K562 (cell line): Measurements from ENCODE around the gene TALDO1. TPM values are rescaled to one million over a fixed set of nuclear protein-coding genes. Genes with fewer than 3 reads are reported as not detected.

Experiments used
- ATAC-seq: fragments of 200-7000 bp; cut with Tn5 transposase; 3 replicates; pipeline ENCODE4 v1.9.1; 2020; ENCODE audit warnings: moderate library complexity
- BruUV-seq: library from RNA; stranded (reverse); fragments of 400-500 nt; replicated peaks from 2 replicates; lab custom pipeline; 2021; lab: Mats Ljungman, UMichigan
- CTCF ChIA-PET: fragments of 300-600 bp; formaldehyde crosslinking; extraction: SDS; loops from one replicate; lab custom pipeline; 2021; ENCODE audit warnings: low intra/inter-chr PET ratio; lab: Yijun Ruan, JAX
- POLR2A ChIA-PET: fragments of 300-600, 350-650 bp; sonication (Branson Sonifier 250); formaldehyde crosslinking; extraction: SDS; loops from one replicate; lab custom pipeline; 2021; ENCODE audit warnings: antibody characterized with exemption, inconsistent platforms; lab: Yijun Ruan, JAX
- DNase-seq, 4 experiments: peaks; one replicate each; pipeline versions ENCODE4 v3.0.0 to v3.0.0-alpha.2; 2011 to 2018; ENCODE audit warnings: low spot score in 3 of 4, mixed read lengths in 3 of 4; ENCODE audit errors: extremely low read depth in 1 of 4
- FAIRE-seq: peaks from 2 replicates; lab custom pipeline; 2011; peaks lifted over from hg19 to GRCh38; lab: Jason Lieb, UNC
- H2AFZ ChIP-seq: 2 replicates; pipeline ENCODE4 v1.6.0; 2011; ENCODE audit warnings: low read depth, low read length, control low read depth, inconsistent platforms
- H3K27ac ChIP-seq: fragments of 200-600 bp; 3 replicates; pipeline ENCODE4 v1.8.0; 2011; ENCODE audit warnings: low read depth, mild to moderate bottlenecking, control low read depth, inconsistent platforms, low read length, moderate library complexity, mixed read lengths; ENCODE audit errors: extremely low read depth
- H3K27me3 ChIP-seq, 2 experiments: fragments of 300-600 bp in 1 of 2; 2 replicates in 1 of 2; 3 replicates in 1 of 2; pipeline versions ENCODE4 v1.6.0 to v1.8.0; 2011; ENCODE audit warnings: inconsistent platforms in 2 of 2, low read length in 2 of 2, mild to moderate bottlenecking in 1 of 2, mixed read lengths in 1 of 2, moderate library complexity in 1 of 2; ENCODE audit not compliant: control insufficient read depth in 2 of 2, insufficient read depth in 2 of 2
- H3K36me3 ChIP-seq: fragments of 300-600 bp; 3 replicates; pipeline ENCODE4 v1.8.0; 2011; ENCODE audit warnings: mild to moderate bottlenecking, low read length, inconsistent platforms; ENCODE audit not compliant: control insufficient read depth, insufficient read depth
- H3K4me1 ChIP-seq, 2 experiments: fragments of 200-600 bp in 1 of 2; replicated peaks in 1 of 2; 2 replicates in 1 of 2; 3 replicates in 1 of 2; pipeline versions ENCODE4 v1.5.1 to v1.8.0; 2011; ENCODE audit warnings: inconsistent platforms in 2 of 2, low read length in 2 of 2, mild to moderate bottlenecking in 1 of 2, mixed read lengths in 1 of 2, moderate library complexity in 1 of 2; ENCODE audit not compliant: control insufficient read depth in 2 of 2, insufficient read depth in 2 of 2
- H3K4me2 ChIP-seq: 2 replicates; pipeline ENCODE4 v1.6.1; 2011; ENCODE audit warnings: low read length, control low read depth, inconsistent platforms, mixed read lengths; ENCODE audit not compliant: insufficient read depth
- H3K4me3 ChIP-seq: fragments of 200-600 bp; sonication (generic), shearing (Covaris generic); 2 replicates; pipeline ENCODE4 v1.5.1; 2016; ENCODE audit warnings: control low read depth, inconsistent platforms
- H3K79me2 ChIP-seq: fragments of 200-600 bp; 3 replicates; pipeline ENCODE4 v1.8.0; 2011; ENCODE audit warnings: low read length, inconsistent platforms; ENCODE audit not compliant: control insufficient read depth, insufficient read depth
- H3K9ac ChIP-seq, 2 experiments: 2 replicates each; pipeline versions ENCODE4 v1.6.0 to v1.6.1; 2011; ENCODE audit warnings: low read depth in 2 of 2, low read length in 2 of 2, control low read depth in 1 of 2, inconsistent platforms in 1 of 2, mild to moderate bottlenecking in 1 of 2, mixed read lengths in 1 of 2; ENCODE audit not compliant: insufficient read depth in 1 of 2
- H3K9me1 ChIP-seq: one replicate; pipeline ENCODE4 v1.6.0; 2011; ENCODE audit warnings: inconsistent platforms, mild to moderate bottlenecking, low read length, moderate library complexity; ENCODE audit not compliant: control insufficient read depth, insufficient read depth
- H3K9me3 ChIP-seq: replicated peaks from 2 replicates; pipeline ENCODE4 v1.5.1; 2011; ENCODE audit warnings: low read depth, low read length, inconsistent platforms; ENCODE audit not compliant: control insufficient read depth, insufficient read depth
- H4K20me1 ChIP-seq: replicated peaks from 2 replicates; pipeline ENCODE4 v1.6.1; 2011; ENCODE audit warnings: low read length, inconsistent platforms, mixed read lengths; ENCODE audit not compliant: control insufficient read depth, insufficient read depth
- ARID1B ChIP-seq: fragments of 450-650 bp; IDR thresholded peaks from 2 replicates; pipeline ENCODE4 v1.6.1; 2016; ENCODE audit warnings: antibody characterized with exemption, mild to moderate bottlenecking, inconsistent platforms
- HMBOX1 ChIP-seq: sonication (generic); IDR thresholded peaks from 2 replicates; pipeline ENCODE4 v1.6.1; 2016
- MAFK ChIP-seq: IDR thresholded peaks from 2 replicates; pipeline ENCODE4 v1.6.1; 2011; ENCODE audit warnings: low read length, improper control_type of control experiment
- POLR2AphosphoS2 ChIP-seq: IDR thresholded peaks from 2 replicates; pipeline ENCODE4 v1.6.1; 2012; ENCODE audit warnings: low read length, improper control_type of control experiment
- POLR2H ChIP-seq: IDR thresholded peaks from 2 replicates; pipeline ENCODE4 v1.6.1; 2016; ENCODE audit warnings: missing genetic modification characterization, low read depth, mild to moderate bottlenecking, control low read depth, missing compliant biosample characterization, moderate library complexity
- PRPF4 ChIP-seq: fragments of 200-400 bp; formaldehyde crosslinking; IDR thresholded peaks from one replicate; pipeline ENCODE4 v1.6.1; 2017; ENCODE audit warnings: low read length, low read depth, mild to moderate bottlenecking; ENCODE audit not compliant: insufficient read depth, poor library complexity, severe bottlenecking
- RB1 ChIP-seq: fragments of 450-650 bp; IDR thresholded peaks from 2 replicates; pipeline ENCODE4 v1.6.1; 2017; ENCODE audit warnings: low read depth, mild to moderate bottlenecking
- THRA ChIP-seq: fragments of 450-650 bp; IDR thresholded peaks from 2 replicates; pipeline ENCODE4 v1.6.1; 2017; ENCODE audit warnings: mild to moderate bottlenecking, moderate library complexity
- ZC3H4 ChIP-seq: sonication (generic); formaldehyde crosslinking; IDR thresholded peaks from 2 replicates; pipeline ENCODE4 v1.9.0; 2021; ENCODE audit warnings: missing genetic modification reagents, borderline replicate concordance
- ZNF232 ChIP-seq: sonication (generic); formaldehyde crosslinking; IDR thresholded peaks from 2 replicates; pipeline ENCODE4 v1.8.0; 2022; ENCODE audit warnings: mild to moderate bottlenecking, missing genetic modification reagents
- ZNF277 ChIP-seq: fragments of 250-450 bp; sonication (Bioruptor Pico); IDR thresholded peaks from 2 replicates; pipeline ENCODE4 v1.8.0; 2022; ENCODE audit warnings: inconsistent platforms, mild to moderate bottlenecking, moderate library complexity, borderline replicate concordance
- ZNF639 ChIP-seq, 2 experiments: fragments of 200-800 bp in 1 of 2; sonication (Bioruptor generic) in 1 of 2; sonication (generic) in 1 of 2; formaldehyde crosslinking in 1 of 2; IDR thresholded peaks in 1 of 2; conservative IDR thresholded peaks in 1 of 2; 2 replicates each; pipeline versions ENCODE4 v1.5.0 to v1.6.1; 2016 to 2020; ENCODE audit warnings: missing compliant biosample characterization in 1 of 2, missing genetic modification characterization in 1 of 2, missing genetic modification reagents in 1 of 2
- ZNF76 ChIP-seq: fragments of 250-450 bp; sonication (Bioruptor Pico); IDR thresholded peaks from 2 replicates; pipeline ENCODE4 v1.4.0; 2020; ENCODE audit warnings: mild to moderate bottlenecking, moderate library complexity, borderline replicate concordance
- ZNF764 ChIP-seq: fragments of 250-450 bp; sonication (Bioruptor Pico); IDR thresholded peaks from 2 replicates; pipeline ENCODE4 v1.4.0; 2020; ENCODE audit warnings: low read depth, mild to moderate bottlenecking, moderate library complexity
- WGBS: fragments of 100-300 bp; shearing (Covaris generic); methylation state at CpG from one replicate; pipeline ENCODE4 v1.1.6; 2016; ENCODE audit warnings: low coverage, mixed read lengths; ENCODE audit not compliant: insufficient coverage; ENCODE audit errors: missing lambda C conversion rate; 5-methylcytosine and 5-hydroxymethylcytosine counted together
- in situ Hi-C: fragments of 300-500 bp; cut with MboI; formaldehyde crosslinking; loops from 4 replicates; pipeline ENCODE4 v1.15.0; 2018; ENCODE audit warnings: inconsistent platforms, mixed read lengths
- intact Hi-C: fragments of 100-400 bp; cut with micrococcal nuclease; formaldehyde crosslinking; loops from 2 replicates; pipeline ENCODE4 v1.14.2; 2022
- polyA plus RNA-seq, 8 experiments: library from polyadenylated mRNA; depleted of rRNA in 4 of 8; stranded (reverse) in 5 of 8; unstranded in 3 of 8; fragments of >200 nt; fragmentation: Nextera tagmentation in 2 of 8; fragmentation: Illumina TruSeq in 1 of 8; extraction: Ambion mirVana in 2 of 8; extraction: Trizol in 1 of 8; gene quantifications; 2 replicates each; pipeline versions ENCODE4 v1.2.1 to v1.2.3, GENCODE V29; 2011 to 2014; ENCODE audit warnings: inconsistent platforms in 1 of 8, missing spikeins in 1 of 8
- total RNA-seq, 7 experiments: library from RNA; depleted of rRNA in 6 of 7; stranded (reverse); fragments of >200 nt in 6 of 7; fragmentation: Illumina TruSeq in 2 of 7; extraction: Trizol in 2 of 7; gene quantifications; 2 replicates each; pipeline versions ENCODE4 v1.2.1 to v1.2.3, GENCODE V29; 2011 to 2021; ENCODE audit warnings: low replicate concordance in 1 of 7
- TF ChIP-seq, protein P1 (sequence below): fragments of 450-650 bp; formaldehyde crosslinking; IDR thresholded peaks from 2 replicates; pipeline ENCODE4 v1.4.0; 2020; ENCODE audit warnings: mild to moderate bottlenecking, moderate library complexity

TALDO1 gene
- total and polyA plus RNA-seq, 9 of the 15 experiments (the other 6 are each of a cell fraction or from before 2014, with no cell fraction given): 260 to 541 (median 441) TPM

DNA sequence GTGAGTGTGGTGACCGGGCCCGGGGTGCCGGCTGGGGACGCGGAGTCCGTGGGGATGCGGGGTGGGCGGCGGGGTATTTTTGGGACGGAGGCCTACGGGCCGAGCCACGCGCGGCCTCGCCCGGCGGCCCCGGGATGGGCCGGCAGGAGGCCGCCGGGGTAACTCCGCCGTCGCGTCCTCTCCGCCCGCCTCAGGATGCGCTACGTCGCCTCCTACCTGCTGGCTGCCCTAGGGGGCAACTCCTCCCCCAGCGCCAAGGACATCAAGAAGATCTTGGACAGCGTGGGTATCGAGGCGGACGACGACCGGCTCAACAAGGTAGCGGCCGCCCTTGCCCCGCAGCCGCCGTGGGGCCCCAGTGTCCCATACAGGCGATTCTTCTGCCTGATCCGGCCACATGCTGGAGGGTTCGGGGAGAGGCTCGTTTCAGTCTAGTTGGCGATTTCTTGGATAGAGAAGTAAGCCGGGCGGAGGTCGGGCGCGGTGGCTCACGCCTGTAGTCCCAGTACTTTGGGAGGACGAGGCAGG, 62.8 kb downstream of the TALDO1 start:
- intact Hi-C loops: no loop called here
- Histone ChIP-seq H3K27ac (peak overlapping the region; percentile 98), H2AFZ (peak overlapping the region; percentile 98; the same call in 1 of the 2 replicates), H3K4me1 (peaks cover 20 to 57% of the 10 kb centered on the region in 2 experiments; a peak in 4 of 5 replicates), H3K9ac (peak overlapping the region; percentile 94 to 98), H3K36me3 (peaks cover 41% of the 10 kb centered on the region), H3K27me3 (no peaks in the 10 kb centered on the region), H4K20me1 (peaks cover 24% of the 10 kb centered on the region), H3K9me3 (no peaks in the 10 kb centered on the region), H3K9me1 (no peaks in the 10 kb centered on the region), H3K4me2 (peak overlapping the region; percentile 100), H3K4me3 (peak overlapping the region; percentile 99), H3K79me2 (peaks cover 71% of the 10 kb centered on the region)
- TSS peak; percentile 65 for BruUV-seq
- under 1% methylated on average over 29 of the region's 55 CpGs for WGBS
- CTCF ChIA-PET: no interaction called here
- DNase-seq (peak in 1 of 4 experiments; percentile 75), FAIRE-seq (no peak), ATAC-seq (peak; percentile 2)
- in situ Hi-C loops: no loop called here
- POLR2A ChIA-PET: interaction anchor here (0.6 to 2.2 kb wide), 14 partner anchors 8 to 228 kb away, joined by 3 to 22 read pairs (median 4); partner anchors contain the start of gene PNPLA2
- TF ChIP-seq ZNF76 (CRISPR knock-in tag) (no peak), POLR2H (no peak), ZNF764 (no peak), PRPF4 (no peak), ZNF639 (CRISPR knock-in tag; conservative IDR thresholded peaks at IDR 0.05 in 1 of 2, IDR thresholded peaks at IDR 0.05 in 1 of 2) (peak in 1 of 2 experiments; percentile 18; a peak in 1 of 4 replicates), HMBOX1 (no peak), ZNF232 (no peak), ZNF277 (CRISPR knock-in tag) (no peak), MAFK (no peak), THRA (no peak), ARID1B (no peak), POLR2AphosphoS2 (no peak), RB1 (no peak), ZC3H4 (peak; percentile 32; the same call in 1 of the 2 replicates)
- TF ChIP-seq, protein P1, sequence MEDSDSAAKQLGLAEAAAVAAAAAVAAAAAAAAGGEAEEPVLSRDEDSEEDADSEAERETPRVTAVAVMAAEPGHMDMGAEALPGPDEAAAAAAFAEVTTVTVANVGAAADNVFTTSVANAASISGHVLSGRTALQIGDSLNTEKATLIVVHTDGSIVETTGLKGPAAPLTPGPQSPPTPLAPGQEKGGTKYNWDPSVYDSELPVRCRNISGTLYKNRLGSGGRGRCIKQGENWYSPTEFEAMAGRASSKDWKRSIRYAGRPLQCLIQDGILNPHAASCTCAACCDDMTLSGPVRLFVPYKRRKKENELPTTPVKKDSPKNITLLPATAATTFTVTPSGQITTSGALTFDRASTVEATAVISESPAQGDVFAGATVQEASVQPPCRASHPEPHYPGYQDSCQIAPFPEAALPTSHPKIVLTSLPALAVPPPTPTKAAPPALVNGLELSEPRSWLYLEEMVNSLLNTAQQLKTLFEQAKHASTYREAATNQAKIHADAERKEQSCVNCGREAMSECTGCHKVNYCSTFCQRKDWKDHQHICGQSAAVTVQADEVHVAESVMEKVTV (CRISPR knock-in tag): no peak
